Measurements from ENCODE around the gene TRIB2. TPM values are rescaled to one million over a fixed set of nuclear protein-coding genes. Genes with fewer than 3 reads are reported as not detected.
"Not testable (repeated sequence)": the region's sequence is repeated elsewhere in the genome, so short reads cannot be mapped to it uniquely, and the experiment has no call there.

The TRIB2 gene
- total RNA-seq, 4 donors from 2014 or later, result 26.1 to 52.5 (median 29.1) TPM

DNA sequence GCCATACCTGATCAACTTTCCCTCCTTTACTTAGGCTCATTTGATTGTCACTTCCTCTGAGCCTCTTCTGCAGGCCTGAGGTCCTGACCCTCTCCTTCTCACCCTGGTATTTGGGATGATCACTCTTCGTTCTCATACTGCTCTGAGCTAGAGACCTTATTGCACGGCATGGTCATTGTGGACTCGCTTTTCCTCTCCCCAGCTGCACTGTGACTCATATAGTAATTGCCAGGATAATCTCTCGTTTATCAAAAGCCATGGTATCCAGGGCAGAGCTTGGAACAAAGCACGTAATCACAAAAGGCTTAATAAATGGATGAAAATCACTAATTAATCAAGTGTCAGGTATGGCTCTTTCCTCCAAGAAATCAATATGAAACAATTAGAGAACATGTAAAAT, 40.9 kb upstream of the TRIB2 start:
- WGBS, 2 donors, result 89 to 95% methylated on average over 5 of the region's 5 CpGs
- intact Hi-C loops (cut with DNase I; ENCODE audit: low total_unique reads), result no loop called here

DNA sequence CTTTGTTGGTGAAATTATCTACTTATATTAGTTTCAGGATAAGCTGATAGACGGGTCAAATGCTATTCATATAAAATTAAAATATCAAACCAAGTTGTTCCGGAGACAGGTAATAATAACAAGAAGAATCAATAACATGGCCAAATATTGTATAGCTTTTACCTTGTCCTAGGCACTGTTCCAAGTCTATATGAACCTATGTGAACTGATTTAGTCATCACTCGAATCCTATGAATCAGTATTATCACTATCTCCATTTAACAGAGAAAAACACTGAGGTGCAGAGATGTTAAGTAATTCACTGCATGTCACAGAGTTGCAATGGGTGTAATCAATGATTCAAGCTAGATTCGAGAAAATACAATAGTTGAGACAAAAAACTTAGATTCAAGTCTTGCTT, 40.0 kb upstream of the TRIB2 start:
- no peak overlapping the region for H3K4me3 ChIP-seq (ENCODE audit: low read depth, poor library complexity, severe bottlenecking)
- 89 to 91% methylated on average over 4 of the region's 4 CpGs for WGBS, 2 donors
- DNase-seq (ENCODE audit: low spot score in 2 of 2), result no peak
- intact Hi-C loops (cut with DNase I; ENCODE audit: low total_unique reads), result no loop called here
- no peak for TF ChIP-seq POLR2A (IDR thresholded peaks at IDR 0.05)
- TF ChIP-seq, protein P1, sequence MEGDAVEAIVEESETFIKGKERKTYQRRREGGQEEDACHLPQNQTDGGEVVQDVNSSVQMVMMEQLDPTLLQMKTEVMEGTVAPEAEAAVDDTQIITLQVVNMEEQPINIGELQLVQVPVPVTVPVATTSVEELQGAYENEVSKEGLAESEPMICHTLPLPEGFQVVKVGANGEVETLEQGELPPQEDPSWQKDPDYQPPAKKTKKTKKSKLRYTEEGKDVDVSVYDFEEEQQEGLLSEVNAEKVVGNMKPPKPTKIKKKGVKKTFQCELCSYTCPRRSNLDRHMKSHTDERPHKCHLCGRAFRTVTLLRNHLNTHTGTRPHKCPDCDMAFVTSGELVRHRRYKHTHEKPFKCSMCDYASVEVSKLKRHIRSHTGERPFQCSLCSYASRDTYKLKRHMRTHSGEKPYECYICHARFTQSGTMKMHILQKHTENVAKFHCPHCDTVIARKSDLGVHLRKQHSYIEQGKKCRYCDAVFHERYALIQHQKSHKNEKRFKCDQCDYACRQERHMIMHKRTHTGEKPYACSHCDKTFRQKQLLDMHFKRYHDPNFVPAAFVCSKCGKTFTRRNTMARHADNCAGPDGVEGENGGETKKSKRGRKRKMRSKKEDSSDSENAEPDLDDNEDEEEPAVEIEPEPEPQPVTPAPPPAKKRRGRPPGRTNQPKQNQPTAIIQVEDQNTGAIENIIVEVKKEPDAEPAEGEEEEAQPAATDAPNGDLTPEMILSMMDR (IDR thresholded peaks at IDR 0.05), result no peak

More for the DNA sequence above, 40.9 kb upstream of the TRIB2 start:
- DNase-seq (ENCODE audit: low spot score in 2 of 2), result no peak
- H3K4me3 ChIP-seq (ENCODE audit: low read depth, poor library complexity, severe bottlenecking), result no peak overlapping the region
- TF ChIP-seq, protein P1 (IDR thresholded peaks at IDR 0.05), result no peak
- no peak for TF ChIP-seq POLR2A (IDR thresholded peaks at IDR 0.05)

DNA sequence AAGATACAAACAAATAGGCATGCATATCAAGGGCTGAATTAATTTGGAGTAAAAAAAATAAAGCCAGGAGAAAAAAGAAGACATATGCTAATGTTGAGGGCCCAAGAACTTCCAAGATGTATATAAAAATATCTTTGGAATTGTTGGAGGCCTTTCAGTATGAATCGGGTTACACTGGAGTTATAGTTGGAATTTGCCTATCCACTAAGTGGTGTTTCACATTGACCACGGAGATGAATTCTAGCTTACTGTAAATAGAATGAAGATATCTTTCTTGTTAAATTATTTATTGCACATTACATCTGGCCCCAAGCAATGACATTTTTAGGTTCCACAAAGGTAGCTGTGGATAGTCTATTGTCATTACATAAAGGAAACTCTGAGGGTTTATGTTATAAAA, 38.5 kb upstream of the TRIB2 start:
- WGBS, 2 donors, result 85 to 90% methylated on average over 2 of the region's 2 CpGs
- DNase-seq (ENCODE audit: low spot score in 2 of 2), result no peak
- intact Hi-C loops (cut with DNase I; ENCODE audit: low total_unique reads), result no loop called here
- H3K4me3 ChIP-seq (ENCODE audit: low read depth, poor library complexity, severe bottlenecking), result no peak overlapping the region
- TF ChIP-seq, protein P1 (IDR thresholded peaks at IDR 0.05), result no peak
- no peak for TF ChIP-seq POLR2A (IDR thresholded peaks at IDR 0.05)

DNA sequence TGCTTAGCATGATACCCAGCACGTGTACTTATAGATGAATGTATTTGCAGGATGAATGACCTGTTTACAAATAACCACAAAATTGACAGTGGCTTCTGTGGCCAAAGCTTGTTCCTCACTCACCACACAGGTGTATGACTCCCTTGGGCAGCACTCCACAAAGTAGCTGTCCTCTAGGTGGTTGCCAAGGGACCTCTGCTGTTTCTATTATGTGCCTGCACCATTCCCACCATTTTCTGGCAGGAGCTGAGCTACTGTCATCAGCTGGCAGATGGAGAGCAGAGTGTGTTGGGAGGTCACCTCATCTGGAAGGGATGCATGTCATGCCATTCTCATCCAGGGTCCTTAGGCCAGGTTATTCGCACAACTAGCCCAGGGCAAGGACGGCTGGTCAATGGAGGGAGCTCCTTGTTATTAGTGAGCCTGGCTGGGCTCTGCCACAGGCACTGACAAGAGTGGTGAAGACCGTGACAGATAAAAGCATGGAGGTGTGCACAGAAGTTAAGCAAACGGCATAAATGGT, 37.1 kb upstream of the TRIB2 start:
- intact Hi-C loops (cut with DNase I; ENCODE audit: low total_unique reads), result no loop called here
- no peak for TF ChIP-seq POLR2A (IDR thresholded peaks at IDR 0.05)
- TF ChIP-seq, protein P1 (IDR thresholded peaks at IDR 0.05), result no peak
- WGBS, 2 donors, result 96 to 97% methylated on average over 5 of the region's 5 CpGs
- no peak for DNase-seq (ENCODE audit: low spot score in 2 of 2)
- H3K4me3 ChIP-seq (ENCODE audit: low read depth, poor library complexity, severe bottlenecking), result no peak overlapping the region

DNA sequence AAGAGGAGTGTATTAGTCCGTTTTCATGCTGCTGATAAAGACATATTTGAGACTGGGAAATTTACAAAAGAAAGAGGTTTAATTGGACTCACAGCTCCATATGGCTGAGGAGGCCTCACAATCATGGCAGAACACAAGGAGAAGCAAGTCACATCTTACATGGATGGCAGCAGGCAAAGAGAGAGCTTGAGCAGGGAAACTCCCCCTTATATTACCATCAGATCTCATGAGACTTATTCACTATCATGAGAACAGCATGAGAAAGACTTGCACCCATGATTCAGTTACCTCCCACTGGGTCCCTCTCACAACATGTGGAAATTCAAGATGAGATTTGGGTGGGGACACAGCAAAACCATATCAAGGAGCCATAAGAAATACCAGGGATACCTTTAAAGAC, 36.6 kb upstream of the TRIB2 start:
- WGBS, 2 donors, result 0 to 85% methylated on average over 1 of the region's 1 CpG
- intact Hi-C loops (cut with DNase I; ENCODE audit: low total_unique reads); H3K4me3 ChIP-seq (ENCODE audit: low read depth, poor library complexity, severe bottlenecking); DNase-seq (ENCODE audit: low spot score in 2 of 2): not testable (repeated sequence)

DNA sequence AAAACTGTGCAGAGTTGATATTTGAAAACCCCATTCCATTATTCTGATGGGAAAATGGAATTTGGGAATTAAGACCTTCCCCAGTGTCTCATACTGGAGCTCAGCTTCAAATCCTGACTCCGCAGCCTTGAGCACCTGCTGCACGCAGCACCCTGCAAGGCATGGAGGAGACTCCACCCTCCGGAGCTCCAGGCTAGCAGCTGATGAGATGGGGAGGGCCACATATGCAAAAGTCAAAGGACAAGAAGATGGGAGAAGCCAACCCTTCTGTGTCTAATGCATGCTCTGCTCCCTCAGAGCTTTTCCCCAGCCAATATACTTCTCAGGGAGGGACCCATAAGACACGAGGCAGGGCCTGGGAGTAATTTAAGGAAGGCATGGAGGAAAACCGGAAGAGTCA, 34.7 kb upstream of the TRIB2 start:
- 83 to 88% methylated on average over 5 of the region's 5 CpGs for WGBS, 2 donors
- DNase-seq (ENCODE audit: low spot score in 2 of 2), result no peak
- intact Hi-C loops (cut with DNase I; ENCODE audit: low total_unique reads), result no loop called here
- H3K4me3 ChIP-seq (ENCODE audit: low read depth, poor library complexity, severe bottlenecking), result no peak overlapping the region
- TF ChIP-seq, protein P1 (IDR thresholded peaks at IDR 0.05), result no peak
- TF ChIP-seq POLR2A (IDR thresholded peaks at IDR 0.05), result no peak

All from lower leg skin (tissue), 4 donors.